ENCODE data around the gene SEMA4G. TPM values are rescaled to one million over a fixed set of nuclear protein-coding genes. Genes with fewer than 3 reads are reported as not detected.
A peak's percentile ranks its signal among the peaks of the same experiment; 100 is the strongest.

The SEMA4G gene
- total and polyA plus RNA-seq, 2 of the 13 experiments (the other 11 are each of a cell fraction or from before 2014, with no cell fraction given), result 46.2 to 207 TPM

DNA sequence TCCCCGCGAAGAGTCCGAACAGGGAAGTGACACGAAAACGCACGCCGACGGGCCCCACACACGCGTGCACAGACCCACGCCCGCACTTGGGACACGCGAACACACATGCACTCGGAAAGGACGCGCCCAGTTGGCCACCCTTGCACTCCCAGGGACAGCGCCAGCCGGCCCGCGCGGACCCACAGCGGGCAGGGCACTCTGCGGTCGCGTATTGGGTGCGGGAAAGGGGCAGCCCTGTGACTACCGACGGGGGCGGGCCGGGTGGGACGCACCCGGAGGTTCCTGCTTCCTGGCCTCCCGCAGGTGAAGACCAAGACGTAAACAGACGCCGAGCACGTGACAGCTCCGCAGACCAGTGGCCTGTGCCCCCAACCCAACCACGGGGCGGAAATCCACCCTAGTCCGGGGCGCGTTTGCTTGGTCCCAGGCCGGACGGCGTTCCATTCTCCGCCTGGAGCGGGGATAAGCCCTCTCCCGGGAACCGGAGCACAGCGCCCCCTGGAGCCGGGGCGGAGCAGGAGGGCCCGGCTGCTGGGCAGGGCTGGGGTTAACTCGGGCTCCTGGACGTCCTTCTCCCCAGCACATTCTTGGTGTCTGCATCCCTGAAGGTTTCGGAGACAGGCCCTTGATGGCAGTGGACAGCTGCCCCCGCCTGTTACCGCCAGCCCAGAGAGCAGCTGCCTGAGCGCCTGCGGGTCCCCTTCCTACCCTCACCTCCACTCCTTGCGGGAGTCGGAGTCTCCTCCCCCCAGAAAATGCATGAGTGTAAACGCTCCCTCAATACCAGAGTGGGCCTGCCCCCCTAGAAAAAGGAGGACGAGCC, 28.3 kb downstream of the SEMA4G start (continued):
- TF ChIP-seq, protein P1, sequence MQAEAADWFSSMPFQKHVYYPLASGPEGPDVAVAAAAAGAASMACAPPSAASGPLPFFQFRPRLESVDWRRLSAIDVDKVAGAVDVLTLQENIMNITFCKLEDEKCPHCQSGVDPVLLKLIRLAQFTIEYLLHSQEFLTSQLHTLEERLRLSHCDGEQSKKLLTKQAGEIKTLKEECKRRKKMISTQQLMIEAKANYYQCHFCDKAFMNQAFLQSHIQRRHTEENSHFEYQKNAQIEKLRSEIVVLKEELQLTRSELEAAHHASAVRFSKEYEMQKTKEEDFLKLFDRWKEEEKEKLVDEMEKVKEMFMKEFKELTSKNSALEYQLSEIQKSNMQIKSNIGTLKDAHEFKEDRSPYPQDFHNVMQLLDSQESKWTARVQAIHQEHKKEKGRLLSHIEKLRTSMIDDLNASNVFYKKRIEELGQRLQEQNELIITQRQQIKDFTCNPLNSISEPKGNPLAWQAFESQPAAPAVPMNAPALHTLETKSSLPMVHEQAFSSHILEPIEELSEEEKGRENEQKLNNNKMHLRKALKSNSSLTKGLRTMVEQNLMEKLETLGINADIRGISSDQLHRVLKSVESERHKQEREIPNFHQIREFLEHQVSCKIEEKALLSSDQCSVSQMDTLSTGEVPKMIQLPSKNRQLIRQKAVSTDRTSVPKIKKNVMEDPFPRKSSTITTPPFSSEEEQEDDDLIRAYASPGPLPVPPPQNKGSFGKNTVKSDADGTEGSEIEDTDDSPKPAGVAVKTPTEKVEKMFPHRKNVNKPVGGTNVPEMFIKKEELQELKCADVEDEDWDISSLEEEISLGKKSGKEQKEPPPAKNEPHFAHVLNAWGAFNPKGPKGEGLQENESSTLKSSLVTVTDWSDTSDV (CRISPR knock-in tag; IDR thresholded peaks at IDR 0.05), result peak; percentile 66; the same call in 1 of the 2 replicates
- TF ChIP-seq, protein P2, sequence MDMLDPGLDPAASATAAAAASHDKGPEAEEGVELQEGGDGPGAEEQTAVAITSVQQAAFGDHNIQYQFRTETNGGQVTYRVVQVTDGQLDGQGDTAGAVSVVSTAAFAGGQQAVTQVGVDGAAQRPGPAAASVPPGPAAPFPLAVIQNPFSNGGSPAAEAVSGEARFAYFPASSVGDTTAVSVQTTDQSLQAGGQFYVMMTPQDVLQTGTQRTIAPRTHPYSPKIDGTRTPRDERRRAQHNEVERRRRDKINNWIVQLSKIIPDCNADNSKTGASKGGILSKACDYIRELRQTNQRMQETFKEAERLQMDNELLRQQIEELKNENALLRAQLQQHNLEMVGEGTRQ (IDR thresholded peaks at IDR 0.05; ENCODE audit: low read depth, low read length), result peak; percentile 20; the same call in 1 of the 2 replicates
- TF ChIP-seq, protein P2 (CRISPR knock-in tag; IDR thresholded peaks at IDR 0.05; ENCODE audit: borderline replicate concordance), result peak; percentile 65; the same call in 1 of the 2 replicates
- TF ChIP-seq SP1 (IDR thresholded peaks at IDR 0.05) (no peak), SP1 (CRISPR knock-in tag; IDR thresholded peaks at IDR 0.05) (peak; percentile 14; the same call in 1 of the 2 replicates), NFIC (IDR thresholded peaks at IDR 0.05; ENCODE audit: low read length) (no peak), MTA1 (CRISPR knock-in tag; IDR thresholded peaks at IDR 0.05; ENCODE audit: borderline replicate concordance) (no peak), ZMYM2 (CRISPR knock-in tag; IDR thresholded peaks at IDR 0.05) (0 out of 2 replicates have a peak, but pooled peaks have one; percentile 72), MZF1 (CRISPR knock-in tag; IDR thresholded peaks at IDR 0.05; ENCODE audit: borderline replicate concordance) (no peak), SP4 (CRISPR knock-in tag; IDR thresholded peaks at IDR 0.05) (no peak), PTBP1 (IDR thresholded peaks at IDR 0.05; ENCODE audit: low read depth, low read length, poor library complexity, severe bottlenecking) (peak; percentile 24), ZMYM4 (CRISPR knock-in tag; IDR thresholded peaks at IDR 0.05) (peak; percentile 41), ZNF556 (CRISPR knock-in tag; IDR thresholded peaks at IDR 0.05; ENCODE audit: borderline replicate concordance) (no peak), PLRG1 (conservative IDR thresholded peaks at IDR 0.05) (no peak), PHF21A (CRISPR knock-in tag; IDR thresholded peaks at IDR 0.05) (peak; percentile 48; the same call in 1 of the 2 replicates), NR2F6 (IDR thresholded peaks at IDR 0.05) (no peak; the same call in 1 of the 2 replicates), NR2F6 (CRISPR knock-in tag; IDR thresholded peaks at IDR 0.05) (no peak; the same call in 1 of the 2 replicates)
- TF ChIP-seq, protein P3, sequence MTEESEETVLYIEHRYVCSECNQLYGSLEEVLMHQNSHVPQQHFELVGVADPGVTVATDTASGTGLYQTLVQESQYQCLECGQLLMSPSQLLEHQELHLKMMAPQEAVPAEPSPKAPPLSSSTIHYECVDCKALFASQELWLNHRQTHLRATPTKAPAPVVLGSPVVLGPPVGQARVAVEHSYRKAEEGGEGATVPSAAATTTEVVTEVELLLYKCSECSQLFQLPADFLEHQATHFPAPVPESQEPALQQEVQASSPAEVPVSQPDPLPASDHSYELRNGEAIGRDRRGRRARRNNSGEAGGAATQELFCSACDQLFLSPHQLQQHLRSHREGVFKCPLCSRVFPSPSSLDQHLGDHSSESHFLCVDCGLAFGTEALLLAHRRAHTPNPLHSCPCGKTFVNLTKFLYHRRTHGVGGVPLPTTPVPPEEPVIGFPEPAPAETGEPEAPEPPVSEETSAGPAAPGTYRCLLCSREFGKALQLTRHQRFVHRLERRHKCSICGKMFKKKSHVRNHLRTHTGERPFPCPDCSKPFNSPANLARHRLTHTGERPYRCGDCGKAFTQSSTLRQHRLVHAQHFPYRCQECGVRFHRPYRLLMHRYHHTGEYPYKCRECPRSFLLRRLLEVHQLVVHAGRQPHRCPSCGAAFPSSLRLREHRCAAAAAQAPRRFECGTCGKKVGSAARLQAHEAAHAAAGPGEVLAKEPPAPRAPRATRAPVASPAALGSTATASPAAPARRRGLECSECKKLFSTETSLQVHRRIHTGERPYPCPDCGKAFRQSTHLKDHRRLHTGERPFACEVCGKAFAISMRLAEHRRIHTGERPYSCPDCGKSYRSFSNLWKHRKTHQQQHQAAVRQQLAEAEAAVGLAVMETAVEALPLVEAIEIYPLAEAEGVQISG (CRISPR knock-in tag; IDR thresholded peaks at IDR 0.05), result peak; percentile 98
- TF ChIP-seq, protein P4, sequence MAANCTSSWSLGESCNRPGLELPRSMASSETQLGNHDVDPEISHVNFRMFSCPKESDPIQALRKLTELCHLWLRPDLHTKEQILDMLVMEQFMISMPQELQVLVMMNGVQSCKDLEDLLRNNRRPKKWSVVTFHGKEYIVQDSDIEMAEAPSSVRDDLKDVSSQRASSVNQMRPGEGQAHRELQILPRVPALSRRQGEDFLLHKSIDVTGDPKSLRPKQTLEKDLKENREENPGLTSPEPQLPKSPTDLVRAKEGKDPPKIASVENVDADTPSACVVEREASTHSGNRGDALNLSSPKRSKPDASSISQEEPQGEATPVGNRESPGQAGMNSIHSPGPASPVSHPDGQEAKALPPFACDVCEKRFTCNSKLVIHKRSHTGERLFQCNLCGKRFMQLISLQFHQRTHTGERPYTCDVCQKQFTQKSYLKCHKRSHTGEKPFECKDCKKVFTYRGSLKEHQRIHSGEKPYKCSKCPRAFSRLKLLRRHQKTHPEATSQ (CRISPR knock-in tag; IDR thresholded peaks at IDR 0.05; ENCODE audit: borderline replicate concordance), result no peak
